MM.1S (cell line): ENCODE measurements around the gene CXCR4.
"Not testable (repeated sequence)": the region's sequence is repeated elsewhere in the genome, so short reads cannot be mapped to it uniquely, and the experiment has no call there.

Experiments used
- DNase-seq: peaks from one replicate; pipeline ENCODE4 v3.0.0-alpha.2; 2015
- H2AFZ ChIP-seq: fragments of 300-600 bp; sonication (generic); 2 replicates; pipeline ENCODE4 v1.6.0; 2016; ENCODE audit warnings: antibody characterized with exemption, low read length
- H3F3A ChIP-seq: fragments of 300-600 bp; sonication (generic); 2 replicates; pipeline ENCODE4 v1.6.1; 2016; ENCODE audit warnings: mild to moderate bottlenecking, antibody characterized with exemption, low read length, moderate library complexity, mixed read lengths; ENCODE audit not compliant: insufficient read depth
- H3K27ac ChIP-seq: fragments of 300-600 bp; sonication (generic); 2 replicates; pipeline ENCODE4 v1.5.1; 2016; ENCODE audit warnings: mild to moderate bottlenecking, low read length
- H3K27me3 ChIP-seq: fragments of 300-600 bp; sonication (generic); replicated peaks from 2 replicates; pipeline ENCODE4 v1.6.0; 2016; ENCODE audit warnings: low read length; ENCODE audit not compliant: insufficient read depth
- H3K36me3 ChIP-seq: fragments of 300-600 bp; sonication (generic); replicated peaks from 2 replicates; pipeline ENCODE4 v1.6.1; 2016; ENCODE audit warnings: mild to moderate bottlenecking, low read length, mixed read lengths; ENCODE audit not compliant: insufficient read depth
- H3K4me1 ChIP-seq: fragments of 300-600 bp; sonication (generic); 2 replicates; pipeline ENCODE4 v1.6.1; 2016; ENCODE audit warnings: low read length, mixed read lengths
- H3K4me2 ChIP-seq: fragments of 300-600 bp; sonication (generic); 2 replicates; pipeline ENCODE4 v1.6.0; 2016; ENCODE audit warnings: low read depth, low read length
- H3K4me3 ChIP-seq: fragments of 300-600 bp; sonication (generic); 2 replicates; pipeline ENCODE4 v1.5.1; 2016; ENCODE audit warnings: low read length, mixed read lengths
- H3K79me2 ChIP-seq: fragments of 300-600 bp; sonication (generic); 2 replicates; pipeline ENCODE4 v1.6.1; 2016; ENCODE audit warnings: mixed run types, low read length, mixed read lengths
- H3K9ac ChIP-seq: fragments of 300-600 bp; sonication (generic); 2 replicates; pipeline ENCODE4 v1.6.1; 2016; ENCODE audit warnings: low read length, mixed read lengths
- H3K9me2 ChIP-seq: fragments of 300-600 bp; sonication (generic); replicated peaks from 2 replicates; pipeline ENCODE4 v1.6.1; 2016; ENCODE audit warnings: mild to moderate bottlenecking, low read length, mixed read lengths; ENCODE audit not compliant: insufficient read depth
- H3K9me3 ChIP-seq: fragments of 300-600 bp; sonication (generic); replicated peaks from 2 replicates; pipeline ENCODE4 v1.6.1; 2016; ENCODE audit warnings: mild to moderate bottlenecking, low read length, mixed read lengths; ENCODE audit not compliant: insufficient read depth
- H4K20me1 ChIP-seq: fragments of 300-600 bp; sonication (generic); 2 replicates; pipeline ENCODE4 v1.6.1; 2016; ENCODE audit warnings: mild to moderate bottlenecking, low read length, moderate library complexity, mixed read lengths; ENCODE audit not compliant: insufficient read depth
- CTCF ChIP-seq: fragments of 300-600 bp; sonication (generic); IDR thresholded peaks from 2 replicates; pipeline ENCODE4 v1.5.1; 2016; ENCODE audit warnings: antibody characterized with exemption, low read length, mixed read lengths
- EZH2 ChIP-seq: fragments of 300-600 bp; sonication (generic); optimal IDR thresholded peaks from 2 replicates; pipeline ENCODE3; 2017; ENCODE audit warnings: low read depth, mild to moderate bottlenecking, antibody characterized with exemption, low read length, mixed read lengths
- EZH2phosphoT487 ChIP-seq: fragments of 300-600 bp; sonication (generic); IDR thresholded peaks from 2 replicates; pipeline ENCODE4 v1.6.1; 2018; ENCODE audit warnings: antibody characterized with exemption, low read length

Gene CXCR4

GRCh38 chr2:136077107-136077506 is 40.8 kb downstream of the CXCR4 start:
- no peak for TF ChIP-seq EZH2
- TF ChIP-seq CTCF: no peak
- TF ChIP-seq EZH2phosphoT487: no peak
- no peak for DNase-seq
- no peaks in the 10 kb centered on the region for H3F3A ChIP-seq
- H3K36me3 ChIP-seq: no peaks in the 10 kb centered on the region
- no peak overlapping the region for H3K4me3 ChIP-seq
- no peak overlapping the region for H3K4me2 ChIP-seq
- no peak overlapping the region for H2AFZ ChIP-seq
- no peaks in the 10 kb centered on the region for H3K9me3 ChIP-seq
- H3K79me2 ChIP-seq: no peaks in the 10 kb centered on the region
- H4K20me1 ChIP-seq: no peaks in the 10 kb centered on the region
- H3K9ac ChIP-seq: no peak overlapping the region
- no peak overlapping the region for H3K27ac ChIP-seq
- H3K9me2 ChIP-seq: no peaks in the 10 kb centered on the region
- no peaks in the 10 kb centered on the region for H3K27me3 ChIP-seq
- H3K4me1 ChIP-seq: no peaks in the 10 kb centered on the region

GRCh38 chr2:136075476-136075875 is 42.5 kb downstream of the CXCR4 start:
- no peak overlapping the region for H3K9ac ChIP-seq
- no peak for TF ChIP-seq CTCF
- no peak for TF ChIP-seq EZH2phosphoT487
- H3K36me3 ChIP-seq: no peaks in the 10 kb centered on the region
- H2AFZ ChIP-seq: no peak overlapping the region
- H4K20me1 ChIP-seq: no peaks in the 10 kb centered on the region
- no peak overlapping the region for H3K4me2 ChIP-seq
- no peak for DNase-seq
- no peak overlapping the region for H3K27ac ChIP-seq
- no peaks in the 10 kb centered on the region for H3F3A ChIP-seq
- H3K4me3 ChIP-seq: no peak overlapping the region
- H3K9me2 ChIP-seq: no peaks in the 10 kb centered on the region
- no peaks in the 10 kb centered on the region for H3K79me2 ChIP-seq
- H3K4me1 ChIP-seq: peaks cover 9% of the 10 kb centered on the region; the same call in 1 of the 2 replicates
- no peaks in the 10 kb centered on the region for H3K9me3 ChIP-seq
- no peaks in the 10 kb centered on the region for H3K27me3 ChIP-seq

GRCh38 chr2:136072621-136073020 is 45.3 kb downstream of the CXCR4 start:
- H2AFZ ChIP-seq: no peak overlapping the region
- no peak overlapping the region for H3K4me2 ChIP-seq

GRCh38 chr2:136071887-136072286 is 46.1 kb downstream of the CXCR4 start:
- H3K79me2 ChIP-seq, H3K4me2 ChIP-seq, H3K27ac ChIP-seq, H3K27me3 ChIP-seq, H3K9me2 ChIP-seq, H3K9ac ChIP-seq, H3F3A ChIP-seq, DNase-seq, H3K4me3 ChIP-seq, H3K36me3 ChIP-seq, H2AFZ ChIP-seq, H3K9me3 ChIP-seq, H4K20me1 ChIP-seq: not testable (repeated sequence)
- peaks cover 10% of the 10 kb centered on the region; the same call in 1 of the 2 replicates for H3K4me1 ChIP-seq

More at GRCh38 chr2:136072621-136073020, 45.3 kb downstream of the CXCR4 start:
- Histone ChIP-seq H4K20me1 (no peaks in the 10 kb centered on the region), H3K36me3 (no peaks in the 10 kb centered on the region), H3K27ac (no peak overlapping the region), H3K9me3 (no peaks in the 10 kb centered on the region), H3K9ac (no peak overlapping the region), H3K79me2 (no peaks in the 10 kb centered on the region), H3K27me3 (no peaks in the 10 kb centered on the region), H3K4me1 (peaks cover 10% of the 10 kb centered on the region; the same call in 1 of the 2 replicates), H3F3A (no peaks in the 10 kb centered on the region), H3K4me3 (no peak overlapping the region), H3K9me2 (no peaks in the 10 kb centered on the region)
- TF ChIP-seq EZH2phosphoT487 (no peak), EZH2 (no peak), CTCF (no peak)
- no peak for DNase-seq
